Thyroid gland (tissue), 4 donors: ENCODE data around the gene FZR1. TPM values are rescaled to one million over a fixed set of nuclear protein-coding genes. Genes with fewer than 3 reads are reported as not detected.

Source experiments
- DNase-seq, 2 donors: peaks; one replicate each; pipeline ENCODE4 v3.0.0-alpha.2; 2019
- H3K27ac ChIP-seq, 3 donors: fragments of 200-600 bp; sonication (generic); 1 replicate in 2 of 3; 2 replicates in 1 of 3; pipeline ENCODE4 v1.5.1; 2016 to 2019; ENCODE audit warnings: mild to moderate bottlenecking in 1 of 3, moderate library complexity in 1 of 3
- H3K27me3 ChIP-seq: fragments of 200-600 bp; sonication (generic); one replicate; pipeline ENCODE4 v1.5.1; 2019
- H3K36me3 ChIP-seq, 2 donors: fragments of 200-600 bp; sonication (generic); one replicate each; pipeline ENCODE4 v1.5.1; 2016 to 2019
- H3K4me1 ChIP-seq, 2 donors: fragments of 200-600 bp; sonication (generic); one replicate each; pipeline ENCODE4 v1.5.1; 2017 to 2019
- H3K4me3 ChIP-seq, 3 donors: fragments of 200-600 bp; sonication (generic); replicated peaks in 1 of 3; 1 replicate in 2 of 3; 2 replicates in 1 of 3; pipeline ENCODE4 v1.5.1; 2016; ENCODE audit warnings: mild to moderate bottlenecking in 1 of 3
- H3K9me3 ChIP-seq: fragments of 200-600 bp; sonication (generic); one replicate; pipeline ENCODE4 v1.5.1; 2017
- CTCF ChIP-seq, 6 experiments: fragments of 200-600 bp in 3 of 6; fragments of 450-650 bp in 3 of 6; sonication (generic) in 3 of 6; IDR thresholded peaks; one replicate each; pipeline ENCODE4 v1.5.1; 2016 to 2019; ENCODE audit warnings: antibody characterized with exemption in 6 of 6, mild to moderate bottlenecking in 2 of 6, inconsistent platforms in 1 of 6, moderate library complexity in 1 of 6
- POLR2A ChIP-seq, 2 donors: fragments of 450-650 bp; IDR thresholded peaks; one replicate each; pipeline ENCODE4 v1.6.1; 2017; ENCODE audit warnings: antibody characterized with exemption in 2 of 2, mild to moderate bottlenecking in 2 of 2, moderate library complexity in 1 of 2
- WGBS, 2 donors: methylation state at CpG; one replicate each; pipeline ENCODE4 v1.1.5; 2017; 5-methylcytosine and 5-hydroxymethylcytosine counted together
- intact Hi-C: fragments of 100-400 bp; cut with DNase I; formaldehyde crosslinking; loops from one replicate; pipeline ENCODE4 v1.15.1; 2023
- total RNA-seq, 4 donors: library from RNA; depleted of rRNA; stranded (reverse); fragments of >200 nt; gene quantifications; one replicate each; pipeline ENCODE4 v1.2.3, GENCODE V29; 2016

The FZR1 gene
- 10 to 100 TPM; 28.6 to 56.0 (median 36.1) TPM for total RNA-seq

- Histone ChIP-seq H3K36me3 (no peaks in the 10 kb centered on the region), H3K4me1 (peaks cover 8 to 15% of the 10 kb centered on the region in 2 donors), H3K9me3 (no peaks in the 10 kb centered on the region), H3K27ac (peak within 1 kb of the TSS; percentile 59 to 78 (median 74)), H3K4me3 (peak within 1 kb of the TSS; percentile 24 to 98 (median 73)), H3K27me3 (no peaks in the 10 kb centered on the region)
- TF ChIP-seq CTCF (IDR thresholded peaks at IDR 0.05) (peak in 1 of 6 experiments; percentile 16), POLR2A (IDR thresholded peaks at IDR 0.05) (peak; percentile 22 to 81)
- 3 to 15% methylated on average over 10 to 15 of the region's 79 CpGs for WGBS, 2 donors
- intact Hi-C loops = no loop called here
- peak; percentile 99 to 100 for DNase-seq
Measured at GRCh38 chr19:3505598-3506383, at the start of gene FZR1. Gene FZR1 (plus strand): TSS chr19:3506311. CDS start chr19:3522990, 16,679 bp downstream.

GRCh38 chr19:3456925-3457527 is 49.1 kb upstream of the FZR1 start:
- 71 to 88% methylated on average over 13 to 17 of the region's 18 CpGs for WGBS, 2 donors
- Histone ChIP-seq H3K4me3 (no peak overlapping the region), H3K9me3 (no peaks in the 10 kb centered on the region), H3K27ac (peak overlapping the region in 2 of 3 donors; percentile 77 to 89), H3K4me1 (peaks cover 28 to 35% of the 10 kb centered on the region in 2 donors), H3K36me3 (peaks cover 45 to 50% of the 10 kb centered on the region in 2 donors), H3K27me3 (no peaks in the 10 kb centered on the region)
- TF ChIP-seq POLR2A (IDR thresholded peaks at IDR 0.05) (no peak), CTCF (IDR thresholded peaks at IDR 0.05) (no peak)
- no peak for DNase-seq
- intact Hi-C loops = no loop called here

GRCh38 chr19:3457528-3458228 is 48.4 kb upstream of the FZR1 start:
- Histone ChIP-seq H3K27me3 (no peaks in the 10 kb centered on the region), H3K9me3 (no peaks in the 10 kb centered on the region), H3K36me3 (peaks cover 38 to 45% of the 10 kb centered on the region in 2 donors), H3K4me3 (no peak overlapping the region), H3K27ac (peak overlapping the region; percentile 47 to 89 (median 77)), H3K4me1 (peaks cover 28 to 35% of the 10 kb centered on the region in 2 donors)
- no peak for TF ChIP-seq CTCF (IDR thresholded peaks at IDR 0.05)
- no peak for TF ChIP-seq POLR2A (IDR thresholded peaks at IDR 0.05)
- DNase-seq = no peak
- intact Hi-C loops = no loop called here
- 50 to 57% methylated on average over 9 to 10 of the region's 22 CpGs for WGBS, 2 donors

- intact Hi-C loops = no loop called here
- H3K4me3 ChIP-seq = no peak overlapping the region
- no peak for DNase-seq
- WGBS, 2 donors = 59 to 60% methylated on average over 14 to 19 of the region's 19 CpGs
- no peak for TF ChIP-seq CTCF (IDR thresholded peaks at IDR 0.05)
- no peak for TF ChIP-seq POLR2A (IDR thresholded peaks at IDR 0.05)
- no peaks in the 10 kb centered on the region for H3K9me3 ChIP-seq
- H3K36me3 ChIP-seq = peaks cover 37 to 45% of the 10 kb centered on the region in 2 donors
- H3K27me3 ChIP-seq = no peaks in the 10 kb centered on the region
- H3K27ac ChIP-seq = peak overlapping the region in 2 of 3 donors; percentile 77 to 89
- H3K4me1 ChIP-seq = peaks cover 28 to 35% of the 10 kb centered on the region in 2 donors
Measured at GRCh38 chr19:3458229-3459088, 47.7 kb upstream of the FZR1 start.
